ENCODE data around the gene AHCYL2.
A peak's percentile ranks its signal among the peaks of the same experiment; 100 is the strongest.
"Not testable (repeated sequence)": the region's sequence is repeated elsewhere in the genome, so short reads cannot be mapped to it uniquely, and the experiment has no call there.

AHCYL2 gene

DNA sequence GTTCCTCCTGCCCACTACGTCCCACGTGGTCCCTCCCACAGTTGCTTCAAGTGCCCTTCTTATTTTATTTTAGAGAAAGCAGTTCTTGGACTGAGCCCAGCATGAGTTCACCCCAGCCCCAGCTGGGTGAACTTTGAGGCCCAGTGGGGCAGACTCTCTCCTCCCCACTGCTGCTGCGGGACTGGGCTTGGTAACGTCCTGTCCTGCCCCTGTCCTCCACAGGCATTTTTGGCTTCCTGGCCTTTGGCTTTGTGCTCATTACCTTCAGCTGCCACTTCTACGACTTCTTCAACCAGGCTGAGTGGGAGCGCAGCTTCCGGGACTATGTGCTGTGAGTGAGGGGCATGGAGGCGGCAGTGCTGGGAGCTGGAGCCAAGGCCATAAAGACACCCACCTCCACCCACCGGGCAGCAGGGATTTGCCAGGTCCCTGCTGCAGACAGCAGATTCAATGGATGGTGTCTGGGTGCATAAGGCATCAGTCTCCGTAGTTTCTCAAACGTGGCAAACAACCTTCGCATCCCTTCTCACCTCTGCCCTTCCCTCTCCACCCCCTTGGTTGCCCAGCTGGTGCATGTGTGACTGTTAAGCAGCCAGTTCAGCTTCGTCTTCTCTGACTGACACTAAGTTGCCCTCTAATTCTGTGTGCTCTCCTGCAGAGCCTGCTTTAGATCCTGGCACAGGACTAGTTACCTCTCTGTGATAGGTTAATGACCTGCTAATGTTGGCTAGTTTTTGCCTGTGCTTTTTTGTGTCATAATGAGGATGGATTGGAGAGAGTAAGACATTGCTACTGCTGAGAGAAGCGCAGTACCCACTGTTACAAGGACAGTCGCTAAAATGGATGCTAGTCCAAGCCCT lies 15.5 kb upstream of the AHCYL2 start:
- DNase-seq (ENCODE audit: low read depth in 2 of 2): no peak

DNA sequence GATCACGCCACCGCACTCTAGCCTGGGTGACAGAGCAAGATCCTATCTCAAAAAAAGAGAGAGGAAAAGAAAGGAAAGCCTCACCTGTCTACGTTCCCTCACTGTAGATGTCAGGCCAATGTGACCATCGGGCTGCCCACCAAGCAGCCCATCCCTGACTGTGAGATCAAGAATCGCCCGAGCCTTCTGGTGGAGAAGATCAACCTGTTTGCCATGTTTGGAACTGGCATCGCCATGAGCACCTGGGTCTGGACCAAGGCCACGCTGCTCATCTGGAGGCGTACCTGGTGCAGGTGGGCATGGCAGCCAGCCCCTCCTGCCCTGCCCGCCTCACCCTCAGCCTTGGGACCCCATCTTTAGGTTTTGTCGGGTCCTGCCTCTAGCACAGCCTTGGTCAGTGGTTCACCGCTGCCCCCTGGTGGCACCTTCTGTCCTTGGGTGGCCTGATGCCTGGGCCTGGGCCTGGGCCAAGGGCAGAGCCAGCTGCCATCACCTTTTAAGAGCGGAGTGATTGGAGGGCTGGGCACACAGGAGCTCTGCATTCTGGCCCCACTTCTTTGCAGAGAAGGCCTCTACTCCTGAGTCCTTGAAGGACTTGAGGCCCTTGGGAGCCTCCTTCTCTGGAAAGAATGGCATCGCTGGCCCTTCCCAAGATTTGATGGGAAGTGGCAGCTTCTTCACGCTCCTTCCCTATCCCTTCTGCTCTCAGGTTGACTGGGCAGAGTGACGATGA lies 14.4 kb upstream of the AHCYL2 start:
- peak; percentile 18 to 42 for DNase-seq (ENCODE audit: low read depth in 2 of 2)

DNA sequence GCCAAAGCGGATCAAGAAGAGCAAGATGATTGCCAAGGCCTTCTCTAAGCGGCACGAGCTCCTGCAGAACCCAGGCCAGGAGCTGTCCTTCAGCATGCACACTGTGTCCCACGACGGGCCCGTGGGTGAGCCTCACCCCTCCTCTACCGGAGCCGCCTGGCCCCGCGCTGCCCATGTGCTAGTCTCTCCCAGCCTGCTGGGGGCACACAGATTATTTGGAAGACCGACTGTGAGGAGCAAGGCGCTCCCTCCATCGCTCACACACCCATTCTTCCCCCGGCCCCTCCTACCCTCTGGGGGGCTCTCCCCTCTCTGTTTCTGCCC lies 13.9 kb upstream of the AHCYL2 start:
- no peak for DNase-seq (ENCODE audit: low read depth in 2 of 2)

DNA sequence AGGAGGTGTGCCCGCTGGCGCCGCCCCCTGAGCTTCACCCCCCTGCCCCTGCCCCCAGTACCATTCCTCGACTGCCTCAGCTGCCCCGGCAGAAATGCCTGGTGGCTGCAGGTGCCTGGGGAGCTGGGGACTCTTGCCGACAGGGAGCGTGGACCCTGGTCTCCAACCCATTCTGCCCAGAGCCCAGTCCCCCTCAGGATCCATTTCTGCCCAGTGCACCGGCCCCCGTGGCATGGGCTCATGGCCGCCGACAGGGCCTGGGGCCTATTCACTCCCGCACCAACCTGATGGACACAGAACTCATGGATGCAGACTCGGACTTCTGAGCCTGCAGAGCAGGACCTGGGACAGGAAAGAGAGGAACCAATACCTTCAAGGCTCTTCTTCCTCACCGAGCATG lies 12.7 kb upstream of the AHCYL2 start:
- DNase-seq (ENCODE audit: low read depth in 2 of 2): no peak

DNA sequence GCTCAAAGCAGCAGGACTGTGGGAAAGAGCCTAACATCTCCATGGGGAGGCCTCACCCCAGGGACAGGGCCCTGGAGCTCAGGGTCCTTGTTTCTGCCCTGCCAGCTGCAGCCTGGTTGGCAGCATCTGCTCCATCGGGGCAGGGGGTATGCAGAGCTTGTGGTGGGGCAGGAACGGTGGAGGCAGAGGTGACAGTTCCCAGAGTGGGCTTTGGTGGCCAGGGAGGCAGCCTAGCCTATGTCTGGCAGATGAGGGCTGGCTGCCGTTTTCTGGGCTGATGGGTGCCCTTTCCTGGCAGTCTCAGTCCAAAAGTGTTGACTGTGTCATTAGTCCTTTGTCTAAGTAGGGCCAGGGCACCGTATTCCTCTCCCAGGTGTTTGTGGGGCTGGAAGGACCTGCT lies 12.2 kb upstream of the AHCYL2 start:
- DNase-seq (ENCODE audit: low read depth in 2 of 2): no peak

DNA sequence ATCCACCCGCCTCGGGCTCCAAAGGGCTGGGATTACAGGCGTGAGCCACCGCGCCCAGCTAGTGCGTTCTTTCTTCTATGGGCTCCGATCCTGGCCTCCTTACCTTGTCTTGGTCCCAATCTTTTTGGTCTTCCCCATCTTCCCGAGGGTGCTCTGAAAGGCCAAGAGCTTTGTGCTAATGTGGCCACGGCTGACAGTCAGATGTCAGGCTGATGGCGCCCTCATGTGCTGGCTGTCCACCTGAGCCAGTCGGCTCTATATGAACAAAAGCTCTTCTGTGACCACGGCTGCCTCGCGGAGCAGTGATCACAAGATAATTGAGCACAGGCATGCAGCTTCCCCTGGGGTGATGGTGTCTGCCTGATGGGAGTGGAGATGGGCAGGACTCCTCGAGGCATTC lies 11.0 kb upstream of the AHCYL2 start:
- no peak for DNase-seq (ENCODE audit: low read depth in 2 of 2)

DNA sequence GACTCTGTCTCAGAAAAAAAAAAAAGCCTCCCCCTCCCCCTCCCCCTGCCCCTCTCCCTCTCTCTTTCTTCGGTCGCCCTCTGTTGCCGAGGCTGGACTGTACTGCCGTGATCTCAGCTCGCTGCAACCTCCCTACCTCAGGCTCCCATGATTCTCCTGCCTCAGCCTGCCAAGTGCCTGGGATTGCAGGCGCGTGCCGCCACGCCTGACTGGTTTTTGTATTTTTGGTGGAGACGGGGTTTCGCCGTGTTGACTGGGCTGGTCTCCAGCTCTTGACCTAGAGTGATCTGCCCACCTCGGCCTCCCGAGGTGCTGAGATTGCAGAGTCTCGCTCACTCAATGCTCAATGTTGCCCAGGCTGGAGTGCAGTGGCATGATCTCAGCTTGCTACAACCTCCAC lies 9.1 kb upstream of the AHCYL2 start:
- DNase-seq (ENCODE audit: low read depth in 2 of 2): not testable (repeated sequence)

DNA sequence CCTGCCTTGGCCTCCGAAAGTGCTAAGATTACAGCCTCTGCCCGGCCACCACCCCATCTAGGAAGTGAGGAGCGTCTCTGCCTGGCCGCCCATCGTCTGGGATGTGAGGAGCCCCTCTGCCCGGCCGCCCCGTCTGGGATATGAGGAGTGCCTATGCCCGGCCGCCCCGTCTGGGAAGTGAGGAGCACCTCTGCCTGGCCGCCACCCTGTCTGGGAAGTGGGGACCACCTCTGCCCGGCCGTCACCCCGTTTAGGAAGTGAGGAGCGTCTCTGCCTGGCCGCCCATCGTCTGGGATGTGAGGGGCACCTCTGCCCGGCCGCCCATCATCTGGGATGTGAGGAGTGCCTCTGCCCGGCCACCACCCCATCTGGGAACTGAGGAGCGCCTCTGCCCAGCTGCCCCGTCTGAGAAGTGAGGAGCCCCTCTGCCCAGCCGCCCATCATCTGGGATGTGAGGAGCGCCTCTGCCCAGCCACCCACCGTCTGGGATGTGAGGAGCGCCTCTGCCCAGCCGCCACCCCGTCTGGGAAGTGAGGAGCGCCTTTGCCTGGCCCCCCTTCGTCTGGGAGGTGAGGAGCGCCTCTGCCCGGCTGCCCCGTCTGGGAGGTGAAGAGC lies 8.6 kb upstream of the AHCYL2 start:
- DNase-seq (ENCODE audit: low read depth in 2 of 2): not testable (repeated sequence)

DNA sequence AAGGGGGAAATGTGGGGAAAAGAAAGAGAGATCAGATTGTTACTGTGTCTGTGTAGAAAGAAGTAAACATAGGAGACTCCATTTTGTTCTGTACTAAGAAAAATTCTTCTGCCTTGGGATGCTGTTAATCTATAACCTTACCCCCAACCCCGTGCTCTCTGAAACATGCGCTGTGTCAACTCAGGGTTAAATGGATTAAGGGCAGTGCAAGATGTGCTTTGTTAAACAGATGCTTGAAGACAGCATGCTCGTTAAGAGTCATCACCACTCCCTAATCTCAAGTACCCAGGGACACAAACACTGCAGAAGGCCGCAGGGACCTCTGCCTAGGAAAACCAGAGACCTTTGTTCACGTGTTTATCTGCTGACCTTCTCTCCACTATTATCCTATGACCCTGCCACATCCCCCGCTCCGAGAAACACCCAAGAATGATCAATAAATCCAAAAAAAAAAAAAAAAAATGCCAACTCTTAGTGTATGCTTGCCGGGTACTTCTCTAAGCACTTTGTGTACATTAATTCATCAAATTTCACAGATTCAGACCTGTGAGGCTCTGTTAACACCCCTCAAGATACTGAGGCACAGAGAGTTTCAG lies 7.9 kb upstream of the AHCYL2 start:
- DNase-seq (ENCODE audit: low read depth in 2 of 2): not testable (repeated sequence)

DNA sequence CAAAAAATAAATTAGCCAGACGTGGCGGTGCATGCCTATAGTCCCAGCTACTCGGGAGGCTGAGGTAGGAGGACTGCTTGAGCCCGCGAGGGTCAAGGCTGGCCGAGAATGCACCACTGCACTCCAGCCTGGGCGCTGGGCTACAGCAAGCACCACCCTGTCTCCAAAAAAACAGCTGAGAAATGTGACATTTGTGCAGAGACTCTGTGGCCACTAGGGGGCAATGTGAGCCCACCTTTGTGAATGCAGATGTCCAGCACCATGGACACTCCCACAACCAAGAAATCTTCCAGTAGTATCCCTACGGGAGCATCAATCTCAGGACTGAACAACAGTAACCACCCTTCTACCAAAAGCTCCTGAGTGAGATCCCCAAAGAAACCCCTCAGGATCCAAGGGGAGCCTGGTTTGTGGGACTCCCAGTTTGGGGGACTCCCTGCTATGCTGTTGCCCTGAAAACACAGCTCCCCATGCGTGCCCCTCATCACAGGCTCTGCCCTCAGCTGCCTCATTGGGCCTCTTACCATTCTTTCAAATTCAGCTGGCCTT lies 6.2 kb upstream of the AHCYL2 start:
- DNase-seq (ENCODE audit: low read depth in 2 of 2): peak; percentile 51 to 63

DNA sequence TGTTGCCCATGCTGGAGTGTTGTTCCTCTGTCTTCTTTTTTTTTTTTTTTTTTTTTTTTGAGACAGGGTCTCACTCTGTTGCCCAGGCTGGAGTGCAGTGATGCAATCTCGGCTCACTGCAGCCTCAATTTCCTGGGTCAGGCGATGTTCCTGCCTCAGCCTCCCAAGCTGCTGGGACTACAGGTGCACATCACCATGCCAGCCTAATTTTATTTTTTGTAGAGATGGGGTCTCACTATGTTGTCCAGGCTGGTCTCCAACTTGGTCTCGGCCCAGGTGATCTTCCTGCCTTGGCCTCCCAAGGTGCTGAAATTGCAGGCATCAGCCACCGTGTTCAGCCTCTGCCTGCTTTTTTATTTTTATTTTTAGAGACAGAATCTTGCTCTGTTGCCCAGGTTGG lies 5.7 kb upstream of the AHCYL2 start:
- DNase-seq (ENCODE audit: low read depth in 2 of 2): not testable (repeated sequence)

DNA sequence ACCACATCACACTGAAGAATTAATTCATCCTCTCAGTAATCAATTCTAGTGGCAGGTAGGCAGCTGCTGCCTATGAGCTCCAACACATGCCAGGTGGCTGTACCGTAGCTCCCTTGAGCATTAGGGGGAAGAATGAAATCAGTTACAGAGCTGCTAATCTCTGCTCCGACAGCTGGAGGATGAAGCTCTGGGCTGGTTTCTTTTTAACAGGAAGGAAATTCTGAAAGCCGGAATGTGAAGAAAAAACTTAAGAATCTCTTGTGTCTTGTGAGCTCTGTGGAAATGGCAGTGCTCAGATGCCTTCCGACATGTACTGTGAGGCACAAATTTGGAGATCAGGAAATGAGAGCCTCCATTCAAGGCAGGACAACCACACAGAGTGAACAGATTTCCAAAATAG lies 2.8 kb upstream of the AHCYL2 start:
- DNase-seq (ENCODE audit: low read depth in 2 of 2): no peak

DNA sequence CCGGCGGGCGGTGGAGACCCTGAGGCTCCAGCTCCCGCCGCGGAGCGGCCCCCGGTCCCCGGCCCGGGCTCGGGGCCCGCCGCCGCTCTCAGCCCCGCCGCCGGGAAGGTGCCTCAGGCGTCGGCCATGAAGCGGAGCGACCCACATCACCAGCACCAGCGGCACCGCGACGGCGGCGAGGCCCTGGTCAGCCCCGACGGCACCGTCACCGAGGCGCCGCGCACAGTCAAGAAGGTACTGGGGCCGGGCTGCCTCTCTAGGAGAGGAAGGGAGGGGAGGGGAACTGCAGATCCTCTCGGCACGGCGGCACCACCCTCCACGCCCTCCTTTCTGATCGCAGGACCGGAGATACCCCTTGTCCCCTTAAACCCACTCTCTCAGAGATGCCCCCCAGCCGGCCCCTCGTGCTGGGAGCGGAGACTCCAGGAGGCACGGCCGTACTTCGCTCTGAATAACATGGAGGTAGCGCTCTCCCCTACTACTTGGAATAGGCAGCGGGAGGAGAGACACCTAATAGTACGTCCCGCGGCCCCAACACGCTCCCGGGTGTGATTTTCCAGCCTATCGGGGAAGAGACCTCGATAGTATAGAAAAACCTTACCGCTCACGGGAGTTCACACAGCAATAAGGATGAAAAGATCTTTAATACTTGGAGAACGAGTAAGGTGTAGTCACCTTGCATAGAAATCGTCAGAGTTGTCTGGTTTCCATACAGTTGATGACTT lies 538 bp downstream of the AHCYL2 start:
- DNase-seq (ENCODE audit: low read depth in 2 of 2): peak; percentile 8 to 28

DNA sequence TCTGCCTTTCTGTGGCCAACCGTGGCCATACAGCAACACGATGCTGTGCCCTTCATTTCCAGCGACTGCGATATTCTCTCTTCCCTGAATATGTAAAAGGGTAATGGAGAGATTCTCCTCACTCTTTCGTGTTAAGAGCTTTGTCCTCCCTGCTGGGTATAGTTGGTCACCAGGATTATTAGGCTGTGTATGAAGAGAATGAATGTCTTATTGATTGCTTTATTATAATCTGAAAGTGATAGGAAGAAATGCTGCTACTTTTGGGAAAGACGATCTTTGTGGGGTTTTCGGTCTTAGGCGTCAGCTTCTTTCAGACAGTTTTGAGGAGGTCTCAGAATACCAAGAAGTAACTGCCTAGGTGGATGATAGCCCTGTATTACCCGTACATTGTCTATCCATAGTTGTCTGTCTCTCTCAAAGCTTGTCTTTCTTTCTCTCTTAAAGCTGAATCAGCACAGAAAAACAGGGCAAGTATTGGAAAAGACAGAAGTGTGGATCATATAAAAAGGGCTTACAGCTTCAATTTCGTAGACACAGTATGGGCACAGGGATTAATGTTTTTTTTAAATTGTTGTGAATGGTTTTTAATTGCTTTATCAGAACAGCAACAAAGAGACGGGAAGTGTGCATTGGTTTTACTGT lies 1.2 kb downstream of the AHCYL2 start:
- no peak for DNase-seq (ENCODE audit: low read depth in 2 of 2)

DNA sequence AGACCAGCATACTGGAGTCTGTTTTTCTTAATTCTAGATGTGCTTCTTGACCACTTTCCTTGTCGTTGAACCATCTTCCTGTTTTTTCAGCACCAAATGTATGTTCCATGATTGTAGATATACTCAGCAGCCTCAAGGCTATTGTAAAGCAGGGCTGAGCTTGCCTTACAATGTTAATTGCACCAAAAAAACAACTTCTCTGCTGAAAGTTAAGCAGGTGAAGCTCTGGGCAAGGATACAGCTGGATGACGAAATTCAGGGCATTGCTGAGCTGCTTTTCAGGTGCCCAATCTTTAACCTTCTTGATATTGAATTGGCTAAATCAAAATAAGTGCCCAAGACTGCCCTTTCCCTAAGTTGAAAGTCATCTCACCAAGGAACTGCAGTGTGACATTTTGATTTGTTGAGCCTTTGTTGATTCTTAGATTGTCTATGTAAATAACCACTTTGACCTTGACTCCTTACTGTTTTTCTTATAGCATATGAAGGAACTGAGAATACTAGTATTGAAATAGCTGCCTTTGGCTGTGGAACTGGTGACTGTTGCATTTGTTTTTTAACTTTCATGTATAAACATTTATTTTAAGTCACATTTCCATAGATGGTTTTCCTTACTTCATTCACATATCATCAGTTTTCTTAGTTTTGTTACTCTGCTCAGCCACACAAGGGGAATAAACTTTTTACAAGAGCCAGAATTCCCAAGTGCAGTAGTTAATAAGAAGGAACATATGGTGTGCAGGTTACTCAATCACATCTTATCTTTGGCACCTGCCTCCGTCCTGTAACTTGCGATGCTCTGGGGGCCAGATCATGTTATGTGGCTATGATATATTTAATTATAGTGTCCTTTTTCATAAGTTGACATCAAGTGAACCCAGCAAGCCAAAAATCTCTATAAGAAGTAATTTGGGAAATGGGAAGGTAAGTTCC lies 3.1 kb downstream of the AHCYL2 start:
- no peak for DNase-seq (ENCODE audit: low read depth in 2 of 2)

DNA sequence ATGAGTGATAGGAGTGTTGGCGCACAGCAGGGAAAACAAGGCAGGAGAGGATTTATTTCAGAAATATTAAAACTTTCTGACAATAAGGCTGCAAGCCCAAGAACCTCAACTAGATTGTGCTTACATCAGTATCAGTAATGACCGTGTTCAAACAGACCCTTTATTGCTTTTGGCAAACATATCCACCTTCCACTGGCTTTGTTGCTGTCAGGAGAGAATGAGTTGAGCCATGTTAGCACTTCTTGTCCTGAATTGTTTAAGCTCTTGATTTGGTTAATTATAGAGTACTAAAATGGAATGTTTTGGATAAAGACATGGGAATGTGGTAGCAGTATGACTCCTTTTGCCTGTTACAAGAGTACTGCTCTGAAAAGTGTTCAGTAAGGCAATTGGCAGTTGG lies 3.8 kb downstream of the AHCYL2 start:
- no peak for DNase-seq (ENCODE audit: low read depth in 2 of 2)

DNA sequence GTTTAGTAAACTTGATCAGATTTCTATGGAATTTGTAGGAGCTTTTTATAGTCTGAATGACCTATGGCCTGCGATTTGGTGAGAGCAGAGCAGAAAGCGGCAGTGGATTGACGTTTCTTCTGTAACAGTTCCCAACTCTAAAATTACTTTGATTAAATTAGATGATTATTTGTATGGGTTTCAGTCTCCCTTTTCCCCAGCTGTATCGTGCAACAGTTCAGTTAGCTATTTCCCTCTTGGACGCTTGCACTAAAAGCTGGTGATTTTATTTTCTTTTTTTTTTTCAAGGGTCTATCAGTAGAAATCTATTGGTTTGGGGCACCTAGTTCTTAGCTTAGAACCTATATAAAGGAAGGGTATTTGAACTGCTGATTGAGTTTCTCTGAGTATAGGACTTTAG lies 6.8 kb downstream of the AHCYL2 start:
- DNase-seq (ENCODE audit: low read depth in 2 of 2): no peak

DNA sequence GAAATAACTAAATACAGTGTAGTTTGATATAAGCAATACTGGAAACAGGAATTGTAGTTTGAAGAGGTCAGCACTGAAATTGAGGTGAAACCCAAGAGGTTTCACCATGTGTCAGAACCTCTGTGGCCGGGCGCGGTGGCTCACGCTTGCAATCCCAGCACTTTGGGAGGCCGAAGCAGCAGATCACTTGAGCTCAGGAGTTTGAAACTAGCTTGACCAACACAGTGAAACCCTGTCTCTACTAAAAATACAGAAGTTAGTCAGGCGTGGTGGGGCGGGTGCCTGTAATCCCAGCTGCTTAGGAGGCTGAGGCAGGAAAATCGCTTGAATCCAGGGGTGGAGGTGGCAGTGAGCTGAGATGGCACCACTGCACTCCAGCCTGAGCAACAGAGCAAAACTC lies 13.7 kb downstream of the AHCYL2 start:
- no peak for DNase-seq (ENCODE audit: low read depth in 2 of 2)

DNA sequence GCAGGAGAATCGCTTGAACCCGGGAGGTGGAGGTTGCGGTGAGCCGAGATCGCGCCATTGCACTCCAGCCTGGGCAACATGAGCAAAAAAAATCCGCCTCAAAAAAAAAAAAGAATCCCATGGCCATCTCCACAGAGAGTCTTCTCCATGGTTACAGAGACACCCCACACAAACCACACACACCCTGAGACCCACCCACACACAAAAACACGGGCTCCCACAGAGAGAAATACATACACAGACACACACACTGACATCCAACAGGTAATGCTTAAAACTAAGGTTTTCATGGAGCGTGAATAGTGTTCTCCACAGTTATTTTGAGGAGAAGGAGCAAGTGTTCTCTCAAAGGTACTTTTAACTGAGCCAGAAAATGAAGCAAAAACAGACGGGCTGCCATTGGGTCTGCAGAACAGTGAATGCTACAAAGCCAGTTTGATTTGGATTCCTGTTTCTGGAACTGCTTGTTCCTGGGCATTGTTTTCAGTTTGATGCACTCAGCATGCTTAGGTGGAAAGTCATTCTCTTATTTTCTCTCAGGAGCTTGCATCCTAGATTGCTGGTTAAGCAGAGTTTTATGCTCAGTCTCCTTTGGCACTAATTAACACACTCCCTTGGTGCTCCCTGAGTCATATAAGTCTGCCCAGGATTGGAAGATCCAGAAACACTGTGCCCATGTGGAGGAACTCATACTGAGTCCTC lies 15.4 kb downstream of the AHCYL2 start:
- DNase-seq (ENCODE audit: low read depth in 2 of 2): no peak

All from stimulated activated CD8-positive, alpha-beta memory T cell treated with anti-CD3 and anti-CD28 coated beads, Interleukin-2, amount 100 ng/mL, for 1 hour (primary cell).